Colonic mucosa (tissue), 4 donors: ENCODE results near the gene ITPRID1. TPM values are rescaled to one million over a fixed set of nuclear protein-coding genes. Genes with fewer than 3 reads are reported as not detected.

Experiments
- DNase-seq: peaks from one replicate; pipeline ENCODE4 v3.0.0-alpha.2; 2020
- H3K27ac ChIP-seq: fragments of 200-600 bp; one replicate; pipeline ENCODE4 v1.8.0; 2021
- H3K27me3 ChIP-seq: fragments of 200-600 bp; one replicate; pipeline ENCODE4 v1.8.0; 2021
- H3K36me3 ChIP-seq: fragments of 200-600 bp; one replicate; pipeline ENCODE4 v1.8.0; 2021
- H3K4me1 ChIP-seq: fragments of 200-600 bp; one replicate; pipeline ENCODE4 v1.8.0; 2021; ENCODE audit warnings: mild to moderate bottlenecking
- H3K4me3 ChIP-seq: fragments of 200-600 bp; one replicate; pipeline ENCODE4 v1.8.0; 2021
- H3K9ac ChIP-seq, 2 donors: one replicate each; pipeline ENCODE4 v1.7.0; 2013; ENCODE audit warnings: control low read depth in 2 of 2, low read depth in 2 of 2, low read length in 2 of 2
- H3K9me3 ChIP-seq: fragments of 200-600 bp; one replicate; pipeline ENCODE4 v1.8.0; 2021
- CTCF ChIP-seq: fragments of 200-600 bp; IDR thresholded peaks from one replicate; pipeline ENCODE4 v1.8.0; 2022; ENCODE audit warnings: antibody characterized with exemption, mild to moderate bottlenecking
- intact Hi-C: fragments of 100-400 bp; cut with DNase I; formaldehyde crosslinking; loops from one replicate; pipeline ENCODE4 v1.14.1; 2022
- total RNA-seq, 2 donors: library from RNA; stranded (reverse); fragmentation: NEBNext Ultra II Directional in 1 of 2; extraction: Animal tissue kit (Norgen Biotek cat#: 25700) in 1 of 2; gene quantifications; one replicate each; pipeline ENCODE4 v1.2.1, GENCODE V29; 2021
- donor health status: healthy.
- donor health status: DM: no; HTN: no; CAD: no.
- donor health status: DM: no; HTN: no; CAD: no.

The ITPRID1 gene
- total RNA-seq, 2 donors from 2014 or later, result 0.48 to 0.91 TPM

- H3K4me3 ChIP-seq, result no peak overlapping the region
- no peaks in the 10 kb centered on the region for H3K36me3 ChIP-seq
- no peak for TF ChIP-seq CTCF
Observed at GRCh38 chr7:31683445-31684225, 169.7 kb downstream of the ITPRID1 start.

GRCh38 chr7:31687024-31687748 lies 173.3 kb downstream of the ITPRID1 start, which contains the start of gene PPP1R17:
PPP1R17 (plus strand) TSS chr7:31687215; CDS start chr7:31692442, 5,227 bp downstream.
- Histone ChIP-seq H3K36me3 (no peaks in the 10 kb centered on the region), H3K27ac (no peak within 1 kb of the TSS), H3K4me3 (no peak within 1 kb of the TSS), H3K4me1 (no peaks in the 10 kb centered on the region), H3K27me3 (no peaks in the 10 kb centered on the region), H3K9me3 (no peaks in the 10 kb centered on the region), H3K9ac (no peak within 1 kb of the TSS)
- no peak for DNase-seq
- TF ChIP-seq CTCF, result no peak
- intact Hi-C loops, result no loop called here

More at GRCh38 chr7:31683445-31684225, 169.7 kb downstream of the ITPRID1 start:
- Histone ChIP-seq H3K27ac (no peak overlapping the region), H3K27me3 (no peaks in the 10 kb centered on the region), H3K9me3 (no peaks in the 10 kb centered on the region), H3K4me1 (no peaks in the 10 kb centered on the region), H3K9ac (no peak overlapping the region)
- intact Hi-C loops, result no loop called here
- no peak for DNase-seq

- Histone ChIP-seq H3K36me3 (no peaks in the 10 kb centered on the region), H3K4me3 (no peak overlapping the region), H3K9me3 (no peaks in the 10 kb centered on the region), H3K4me1 (no peaks in the 10 kb centered on the region), H3K27me3 (no peaks in the 10 kb centered on the region), H3K9ac (no peak overlapping the region), H3K27ac (no peak overlapping the region)
- TF ChIP-seq CTCF, result no peak
- intact Hi-C loops, result no loop called here
- DNase-seq, result no peak
Observed at GRCh38 chr7:31688372-31688771, 174.5 kb downstream of the ITPRID1 start.

- Histone ChIP-seq H3K9me3 (no peaks in the 10 kb centered on the region), H3K27ac (no peak overlapping the region), H3K36me3 (no peaks in the 10 kb centered on the region), H3K4me3 (no peak overlapping the region), H3K9ac (no peak overlapping the region), H3K27me3 (no peaks in the 10 kb centered on the region), H3K4me1 (no peaks in the 10 kb centered on the region)
- no peak for TF ChIP-seq CTCF
- no peak for DNase-seq
- intact Hi-C loops, result no loop called here
Observed at GRCh38 chr7:31688996-31689395, 175.1 kb downstream of the ITPRID1 start.

- TF ChIP-seq CTCF, result no peak
Observed at GRCh38 chr7:31690935-31691334, 177.0 kb downstream of the ITPRID1 start.

More at GRCh38 chr7:31690935-31691334, 177.0 kb downstream of the ITPRID1 start:
- Histone ChIP-seq H3K36me3 (no peaks in the 10 kb centered on the region), H3K4me1 (no peaks in the 10 kb centered on the region), H3K27me3 (no peaks in the 10 kb centered on the region), H3K4me3 (no peak overlapping the region), H3K9ac (no peak overlapping the region), H3K27ac (no peak overlapping the region), H3K9me3 (no peaks in the 10 kb centered on the region)
- no peak for DNase-seq
- intact Hi-C loops, result no loop called here
